Spinal cord (tissue), 10 donors: ENCODE data around the gene MYH13. TPM values are rescaled to one million over a fixed set of nuclear protein-coding genes. Genes with fewer than 3 reads are reported as not detected.

Source experiments
- DNase-seq, 6 donors: peaks; one replicate each; pipeline versions ENCODE4 v3.0.0 to v3.0.0-alpha.2; 2013 to 2015; ENCODE audit warnings: low spot score in 6 of 6, low read depth in 4 of 6
- H3K27ac ChIP-seq: one replicate; pipeline ENCODE4 v1.5.1; 2013; ENCODE audit warnings: low read depth, low read length, control low read depth
- H3K27me3 ChIP-seq: one replicate; pipeline ENCODE4 v1.6.1; 2013; ENCODE audit warnings: low read length; ENCODE audit not compliant: control insufficient read depth, insufficient read depth
- H3K36me3 ChIP-seq: one replicate; pipeline ENCODE4 v1.6.1; 2013; ENCODE audit warnings: low read length; ENCODE audit not compliant: control insufficient read depth, insufficient read depth
- H3K4me1 ChIP-seq: one replicate; pipeline ENCODE4 v1.6.1; 2013; ENCODE audit warnings: low read length; ENCODE audit not compliant: control insufficient read depth, insufficient read depth
- H3K4me3 ChIP-seq: one replicate; pipeline ENCODE4 v1.5.1; 2013; ENCODE audit warnings: low read depth, low read length, control low read depth
- H3K9me3 ChIP-seq: one replicate; pipeline ENCODE4 v1.6.1; 2013; ENCODE audit warnings: low read length; ENCODE audit not compliant: control insufficient read depth, insufficient read depth
- WGBS: methylation state at CpG from one replicate; pipeline ENCODE4 v1.1.5; 2013; ENCODE audit warnings: missing lambda C conversion rate; ENCODE audit not compliant: insufficient coverage; 5-methylcytosine and 5-hydroxymethylcytosine counted together
- polyA plus RNA-seq, 2 donors: library from polyadenylated mRNA; unstranded; fragments of 120-200 nt; gene quantifications; one replicate each; pipeline ENCODE4 v1.2.1, GENCODE V29; 2013; ENCODE audit not compliant: insufficient read length in 2 of 2
- total RNA-seq, 2 donors: library from RNA; depleted of rRNA in 1 of 2; stranded (reverse); fragments of 120-200 nt in 1 of 2; fragments of >200 nt in 1 of 2; gene quantifications; one replicate each; pipeline versions ENCODE4 v1.2.3 to v1.2.4, GENCODE V29; 2013 to 2014
- donor health status: healthy.

MYH13 gene
- total and polyA plus RNA-seq, 4 donors: not detected

DNA sequence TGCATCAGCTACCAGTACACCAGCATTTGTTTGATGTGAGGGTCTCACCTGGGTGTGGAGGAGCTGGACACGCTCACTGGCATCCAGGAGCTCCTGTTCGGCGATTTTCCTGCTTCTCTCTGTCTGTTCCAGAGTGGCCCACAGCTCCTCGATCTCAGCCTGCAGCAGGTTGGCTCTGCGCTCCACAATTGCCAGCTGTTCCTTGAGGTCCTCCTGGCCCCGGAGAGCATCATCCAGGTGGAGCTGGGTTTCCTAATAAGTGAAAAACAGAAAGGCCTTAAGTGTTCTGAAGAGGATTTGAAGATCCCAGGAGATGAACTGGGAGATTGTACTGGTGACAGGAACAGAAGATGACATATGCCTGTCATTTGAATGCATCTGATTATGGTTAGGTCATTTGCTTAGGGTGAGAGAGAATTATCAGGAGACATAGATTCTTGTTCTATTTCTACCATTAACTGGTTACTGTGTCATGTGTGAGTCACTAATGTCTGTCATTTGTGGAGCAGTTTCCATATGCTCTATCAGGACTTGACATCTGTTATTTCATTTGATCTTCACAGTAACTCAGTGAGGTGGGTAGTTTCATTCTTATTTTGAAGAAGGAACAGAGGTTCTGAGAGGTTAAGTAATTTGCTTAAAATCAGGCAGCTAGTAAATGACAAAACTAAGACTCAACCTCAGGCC lies 21.5 kb upstream of the MYH13 start:
- WGBS: 91% methylated on average over 6 of the region's 6 CpGs
- Histone ChIP-seq H3K27me3 (no peaks in the 10 kb centered on the region), H3K9me3 (no peaks in the 10 kb centered on the region), H3K4me3 (no peak overlapping the region), H3K27ac (no peak overlapping the region), H3K36me3 (no peaks in the 10 kb centered on the region), H3K4me1 (no peaks in the 10 kb centered on the region)
- peak in 1 of 6 donors; percentile 7 for DNase-seq

DNA sequence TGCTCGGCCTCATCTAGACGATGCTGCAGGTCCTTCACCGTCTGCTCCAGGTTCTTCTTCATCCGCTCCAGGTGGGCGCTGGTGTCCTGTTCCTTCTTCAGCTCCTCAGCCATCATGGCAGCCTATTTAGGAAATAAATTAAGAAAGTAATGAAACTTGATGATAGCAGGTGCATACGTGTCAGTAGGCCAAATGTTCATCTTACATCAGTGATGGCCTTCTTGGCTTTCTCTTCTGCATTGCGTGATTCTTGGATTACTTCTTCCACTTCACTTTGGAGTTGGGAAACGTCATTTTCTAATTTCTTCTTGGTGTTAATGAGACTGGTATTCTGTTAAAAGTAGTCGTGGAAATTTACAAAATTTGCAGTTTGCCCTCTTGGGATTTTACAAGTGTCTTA lies 20.1 kb upstream of the MYH13 start:
- no peaks in the 10 kb centered on the region for H3K4me1 ChIP-seq
- H3K27ac ChIP-seq: no peak overlapping the region
- no peak for DNase-seq
- 100% methylated on average over 4 of the region's 9 CpGs for WGBS
- no peaks in the 10 kb centered on the region for H3K36me3 ChIP-seq
- H3K27me3 ChIP-seq: no peaks in the 10 kb centered on the region
- no peak overlapping the region for H3K4me3 ChIP-seq
- no peaks in the 10 kb centered on the region for H3K9me3 ChIP-seq

DNA sequence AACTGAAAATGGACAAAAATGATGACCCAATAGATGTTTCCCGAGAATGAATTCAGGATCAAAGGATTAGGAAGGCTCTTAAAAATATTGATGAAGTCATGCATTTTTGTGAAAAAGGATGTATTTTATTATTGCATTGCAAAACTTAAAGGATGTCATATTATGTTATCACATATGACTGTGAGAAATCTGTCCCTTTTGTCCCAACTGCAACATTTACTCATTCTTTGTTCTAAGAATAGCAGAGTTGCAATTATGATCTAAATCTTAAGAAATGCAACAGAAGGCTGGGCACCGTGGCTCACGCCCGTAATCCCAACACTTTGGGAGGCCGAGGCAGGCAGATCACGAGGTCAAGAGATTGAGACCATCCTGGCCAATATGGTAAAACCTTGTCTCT lies 13.1 kb upstream of the MYH13 start:
- Histone ChIP-seq H3K4me1 (no peaks in the 10 kb centered on the region), H3K36me3 (no peaks in the 10 kb centered on the region), H3K27ac (no peak overlapping the region), H3K4me3 (no peak overlapping the region), H3K27me3 (no peaks in the 10 kb centered on the region), H3K9me3 (no peaks in the 10 kb centered on the region)
- WGBS: 67% methylated on average over 1 of the region's 6 CpGs
- DNase-seq: no peak

DNA sequence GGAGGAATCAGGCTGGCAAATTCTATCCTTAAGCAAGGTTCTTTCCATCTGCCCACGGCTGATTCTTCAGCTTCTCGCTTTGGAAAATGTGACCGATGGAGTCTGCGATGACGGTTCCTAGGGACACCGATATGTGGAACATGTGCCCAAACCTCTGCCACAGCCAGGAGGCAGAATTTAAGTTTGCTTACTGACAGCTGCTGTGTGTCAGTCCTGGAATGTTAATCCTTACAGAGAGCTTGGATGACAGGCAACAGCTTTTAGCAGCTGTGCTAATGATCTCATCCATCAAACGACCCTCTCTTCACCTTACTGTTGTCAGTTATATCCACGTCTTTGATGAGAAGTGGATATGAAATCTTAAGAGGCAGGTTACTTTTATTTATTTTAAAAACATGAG lies 11.4 kb upstream of the MYH13 start:
- no peaks in the 10 kb centered on the region for H3K27me3 ChIP-seq
- no peak overlapping the region for H3K4me3 ChIP-seq
- no peaks in the 10 kb centered on the region for H3K36me3 ChIP-seq
- H3K27ac ChIP-seq: no peak overlapping the region
- peak in 1 of 6 donors; percentile 32 for DNase-seq
- WGBS: 82% methylated on average over 6 of the region's 8 CpGs
- no peaks in the 10 kb centered on the region for H3K9me3 ChIP-seq
- no peaks in the 10 kb centered on the region for H3K4me1 ChIP-seq

DNA sequence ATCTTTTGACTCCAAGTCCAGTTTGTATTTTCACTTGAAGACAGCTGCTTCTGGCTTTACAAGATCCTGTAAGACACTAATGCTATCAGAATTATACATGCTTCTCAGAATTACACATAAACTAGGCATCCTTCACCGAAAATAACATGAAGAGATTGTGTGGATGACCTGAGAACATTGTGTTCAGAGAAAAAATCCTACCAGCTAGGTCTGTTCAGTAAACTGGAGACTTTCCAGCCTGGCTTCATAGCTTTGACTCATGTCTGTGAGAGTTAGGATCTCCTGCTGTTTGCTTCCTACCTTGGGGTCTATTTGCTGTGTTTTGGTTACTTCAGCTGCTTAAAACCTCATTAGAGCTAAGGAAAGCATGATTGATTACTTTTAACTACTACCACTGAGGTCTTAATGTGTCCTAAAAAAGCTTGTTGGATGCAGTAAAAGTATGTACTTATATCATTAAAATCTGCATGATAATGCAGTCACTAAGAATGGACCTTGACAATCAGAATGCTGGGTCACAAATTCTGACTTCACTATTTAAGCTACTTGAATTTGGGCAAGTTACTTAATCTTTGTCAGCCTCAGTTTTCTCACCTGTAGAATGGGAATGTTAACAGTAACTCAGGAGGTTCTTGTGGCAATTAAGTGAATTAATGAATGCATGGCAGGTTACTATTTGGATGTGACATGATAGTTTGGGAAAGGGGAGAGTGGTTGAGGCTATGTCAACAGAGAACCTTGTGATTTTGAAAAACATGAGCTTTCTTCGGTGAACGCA lies 8.0 kb upstream of the MYH13 start:
- peak in 1 of 6 donors; percentile 9 for DNase-seq
- no peaks in the 10 kb centered on the region for H3K4me1 ChIP-seq

DNA sequence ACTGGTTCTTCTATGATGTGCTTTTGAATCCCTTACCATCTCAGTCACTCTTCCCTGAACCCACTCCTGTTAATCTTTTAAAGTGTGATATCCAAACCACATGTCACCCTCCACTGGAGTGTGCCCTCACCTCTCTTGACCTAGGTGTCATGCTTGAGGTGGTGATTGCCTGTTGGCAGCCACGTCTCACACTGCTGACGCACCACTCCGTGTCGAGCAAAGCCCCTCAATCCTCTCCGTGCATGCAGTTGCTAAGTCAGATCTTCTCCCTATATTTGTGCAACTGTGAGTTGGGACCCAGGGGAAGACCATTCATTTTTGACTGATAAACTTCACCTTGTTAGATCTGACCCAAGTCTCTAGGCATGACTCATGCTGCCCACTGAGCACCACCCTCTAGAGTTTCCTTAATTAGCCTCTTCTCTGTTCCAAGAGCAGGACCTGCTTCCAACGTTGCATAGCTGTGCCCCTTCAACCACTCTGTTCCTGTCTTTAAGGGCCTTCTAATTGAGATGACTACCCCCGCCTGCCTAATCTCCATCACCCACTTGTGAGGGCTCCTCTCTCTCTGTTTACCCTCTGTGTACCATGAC lies 2.7 kb downstream of the MYH13 start:
- no peaks in the 10 kb centered on the region for H3K4me1 ChIP-seq
- 87% methylated on average over 7 of the region's 7 CpGs for WGBS
- H3K4me3 ChIP-seq: no peak overlapping the region
- H3K9me3 ChIP-seq: no peaks in the 10 kb centered on the region
- no peak overlapping the region for H3K27ac ChIP-seq
- H3K36me3 ChIP-seq: no peaks in the 10 kb centered on the region
- no peak for DNase-seq
- no peaks in the 10 kb centered on the region for H3K27me3 ChIP-seq

More for the DNA sequence above, 8.0 kb upstream of the MYH13 start:
- H3K36me3 ChIP-seq: no peaks in the 10 kb centered on the region
- H3K9me3 ChIP-seq: no peaks in the 10 kb centered on the region
- no peak overlapping the region for H3K27ac ChIP-seq
- H3K27me3 ChIP-seq: no peaks in the 10 kb centered on the region
- H3K4me3 ChIP-seq: no peak overlapping the region
- WGBS: 100% methylated on average over 2 of the region's 3 CpGs

DNA sequence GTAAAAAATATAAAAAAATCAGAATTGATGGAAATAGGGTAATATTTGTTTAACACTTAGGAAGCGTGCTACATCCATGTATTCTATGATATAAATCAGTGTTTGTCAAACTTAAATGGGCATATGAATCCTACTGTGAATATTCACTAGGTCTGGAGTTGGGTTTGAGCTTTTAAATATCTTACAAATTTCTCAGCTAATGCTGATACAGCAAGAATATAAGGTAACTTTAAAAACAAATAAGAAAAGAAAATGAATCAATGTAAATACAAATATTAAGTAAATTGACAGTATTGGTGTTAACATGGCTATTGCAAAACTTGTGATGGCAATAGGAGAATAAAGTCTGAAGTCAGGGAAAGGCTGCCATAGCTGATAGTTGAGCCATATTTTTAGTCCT lies 3.6 kb downstream of the MYH13 start:
- Histone ChIP-seq H3K36me3 (no peaks in the 10 kb centered on the region), H3K4me3 (no peak overlapping the region), H3K27ac (no peak overlapping the region), H3K27me3 (no peaks in the 10 kb centered on the region), H3K4me1 (no peaks in the 10 kb centered on the region), H3K9me3 (no peaks in the 10 kb centered on the region)
- WGBS: no CpG with 5 or more reads among the region's 1 CpG
- no peak for DNase-seq

DNA sequence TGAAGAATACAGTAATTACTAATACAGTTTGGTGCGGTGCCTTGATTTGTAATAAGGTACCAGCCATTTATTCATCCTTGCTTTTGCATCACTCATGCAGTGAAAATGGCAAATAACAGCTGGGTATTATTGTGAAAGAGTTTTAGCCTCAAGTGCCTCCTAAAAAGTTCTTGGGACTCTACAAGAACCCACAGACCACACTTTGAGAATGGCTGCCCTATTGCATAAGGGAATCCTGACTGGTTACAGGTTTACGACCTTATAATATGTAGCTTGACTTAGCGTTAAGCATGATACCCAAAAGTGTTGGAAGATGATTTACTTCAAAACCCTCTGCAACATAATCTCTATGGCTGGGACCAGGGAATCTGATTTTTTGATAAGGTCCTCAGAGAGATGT lies 4.2 kb downstream of the MYH13 start:
- H3K36me3 ChIP-seq: no peaks in the 10 kb centered on the region
- no peak overlapping the region for H3K4me3 ChIP-seq
- H3K9me3 ChIP-seq: no peaks in the 10 kb centered on the region
- DNase-seq: no peak
- WGBS: no CpG with 5 or more reads among the region's 3 CpGs
- no peaks in the 10 kb centered on the region for H3K27me3 ChIP-seq
- H3K4me1 ChIP-seq: no peaks in the 10 kb centered on the region
- H3K27ac ChIP-seq: no peak overlapping the region

DNA sequence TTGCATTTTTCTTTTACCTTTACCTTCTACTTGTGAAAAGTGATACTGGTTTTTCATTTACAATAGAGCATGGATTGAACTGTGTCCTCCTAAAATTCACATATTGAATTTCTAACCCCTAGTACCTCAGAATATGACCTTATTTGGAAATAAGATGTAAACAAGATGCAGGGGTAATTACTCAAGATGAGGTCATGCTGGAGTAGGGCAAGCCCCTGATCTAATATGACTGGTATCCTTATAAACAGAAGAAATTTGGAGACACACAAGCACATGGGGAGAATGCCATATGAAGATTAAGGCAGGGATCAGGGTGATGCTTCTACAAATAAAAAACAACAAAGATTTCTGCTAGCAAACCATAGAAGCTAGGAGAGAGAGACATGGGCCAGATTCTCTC lies 12.2 kb downstream of the MYH13 start:
- Histone ChIP-seq H3K9me3 (no peaks in the 10 kb centered on the region), H3K4me1 (no peaks in the 10 kb centered on the region), H3K4me3 (no peak overlapping the region), H3K27me3 (no peaks in the 10 kb centered on the region), H3K27ac (no peak overlapping the region), H3K36me3 (no peaks in the 10 kb centered on the region)
- no peak for DNase-seq

DNA sequence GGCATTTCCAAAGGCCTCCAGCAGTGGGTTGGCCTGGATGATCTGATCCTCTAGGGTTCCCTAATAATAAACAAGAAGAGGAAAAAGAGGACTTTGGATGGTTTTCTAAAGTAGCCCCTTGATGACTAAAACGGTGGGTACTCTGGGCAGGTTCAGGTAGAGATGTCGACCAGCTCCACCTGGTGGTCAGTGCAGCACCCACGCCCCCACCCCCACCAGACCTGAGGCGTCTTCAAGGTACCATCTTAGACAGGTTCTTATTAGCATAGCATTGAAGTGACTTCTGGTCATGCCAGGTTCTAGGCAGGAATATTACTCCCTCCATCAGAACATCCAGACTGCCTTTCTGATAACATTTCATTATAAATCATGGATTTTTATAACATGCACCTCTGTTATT lies 15.0 kb downstream of the MYH13 start:
- no peak for DNase-seq
- no peaks in the 10 kb centered on the region for H3K4me1 ChIP-seq
- no peaks in the 10 kb centered on the region for H3K9me3 ChIP-seq
- H3K27ac ChIP-seq: no peak overlapping the region
- H3K36me3 ChIP-seq: no peaks in the 10 kb centered on the region
- no peaks in the 10 kb centered on the region for H3K27me3 ChIP-seq
- WGBS: 10% methylated on average over 3 of the region's 4 CpGs
- no peak overlapping the region for H3K4me3 ChIP-seq
